Skin epidermis (tissue), 12 donors: ENCODE data around the gene ITPKB.
"Not testable (repeated sequence)": the region's sequence is repeated elsewhere in the genome, so short reads cannot be mapped to it uniquely, and the experiment has no call there.

Source experiments
- H3K27ac ChIP-seq, 21 experiments: fragments of 200-600 bp; sonication (generic) in 11 of 21; one replicate each; pipeline ENCODE4 v1.5.0; 2020; ENCODE audit warnings: mild to moderate bottlenecking in 3 of 21, inconsistent platforms in 2 of 21, moderate library complexity in 2 of 21
- H3K4me3 ChIP-seq, 7 experiments: fragments of 200-600 bp; sonication (generic) in 2 of 7; one replicate each; pipeline ENCODE4 v1.5.0; 2020; ENCODE audit warnings: inconsistent platforms in 2 of 7, mild to moderate bottlenecking in 2 of 7, moderate library complexity in 1 of 7

Gene ITPKB

DNA sequence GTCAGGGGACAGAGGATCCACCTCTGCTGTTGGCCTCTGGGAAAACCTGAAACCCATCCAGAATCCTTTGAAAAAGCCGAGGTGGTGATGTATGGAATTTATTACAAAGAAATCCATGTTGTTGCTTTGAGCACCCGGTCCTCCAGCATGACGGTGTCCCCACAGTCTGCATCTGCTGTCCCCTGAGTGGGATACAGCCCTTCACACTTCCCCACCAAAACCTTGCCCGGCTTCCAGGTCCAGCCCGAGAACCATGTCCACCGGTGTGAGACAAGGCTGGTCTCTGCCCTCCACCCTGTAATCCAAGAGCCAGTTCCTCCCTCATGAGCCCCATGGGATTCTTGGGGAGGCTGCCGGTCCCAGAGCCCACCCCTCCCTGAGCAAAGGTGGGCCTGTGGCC lies 120.1 kb downstream of the ITPKB start:
- Histone ChIP-seq H3K4me3 (no peak overlapping the region), H3K27ac (no peak overlapping the region)

DNA sequence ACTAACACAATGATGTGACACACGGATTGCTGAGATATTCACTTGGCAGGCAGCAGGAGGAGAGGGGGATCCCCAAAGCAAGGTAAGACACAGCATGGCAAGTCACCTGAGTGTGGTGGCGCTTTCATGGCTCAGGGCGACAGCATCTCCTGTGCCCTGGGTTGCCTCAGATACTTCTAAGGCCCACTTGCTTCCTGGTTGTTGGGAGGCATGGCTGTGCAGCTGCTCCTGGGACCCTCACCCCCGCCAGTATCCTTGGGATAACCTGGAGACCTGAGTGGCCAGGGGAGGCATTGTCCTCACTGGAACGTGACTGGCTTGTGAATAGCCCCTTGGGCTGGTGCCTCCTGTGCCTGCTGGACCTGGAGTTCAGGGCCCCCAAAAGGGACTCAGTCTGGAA lies 120.7 kb downstream of the ITPKB start:
- H3K27ac ChIP-seq, result no peak overlapping the region
- no peak overlapping the region for H3K4me3 ChIP-seq

DNA sequence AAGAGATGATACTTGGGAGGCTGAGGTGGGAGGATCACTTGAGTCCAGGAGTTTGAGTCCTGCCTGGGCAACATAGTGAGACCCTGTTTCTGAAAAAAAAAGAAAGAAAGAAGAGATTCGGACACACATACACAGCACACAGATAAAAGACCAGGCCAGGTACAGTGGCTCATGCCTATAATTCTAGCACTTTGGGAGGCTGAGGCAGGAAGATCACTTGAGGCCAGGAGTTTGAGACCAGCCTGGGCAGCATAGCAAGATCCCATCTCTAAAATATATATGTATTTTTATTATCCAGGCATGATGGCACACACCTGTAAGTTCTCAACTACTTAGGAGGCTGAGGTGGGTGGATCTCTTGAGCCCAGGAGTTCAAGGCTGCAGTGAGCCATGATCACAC lies 121.4 kb downstream of the ITPKB start:
- not testable (repeated sequence) for H3K4me3 ChIP-seq, H3K27ac ChIP-seq

DNA sequence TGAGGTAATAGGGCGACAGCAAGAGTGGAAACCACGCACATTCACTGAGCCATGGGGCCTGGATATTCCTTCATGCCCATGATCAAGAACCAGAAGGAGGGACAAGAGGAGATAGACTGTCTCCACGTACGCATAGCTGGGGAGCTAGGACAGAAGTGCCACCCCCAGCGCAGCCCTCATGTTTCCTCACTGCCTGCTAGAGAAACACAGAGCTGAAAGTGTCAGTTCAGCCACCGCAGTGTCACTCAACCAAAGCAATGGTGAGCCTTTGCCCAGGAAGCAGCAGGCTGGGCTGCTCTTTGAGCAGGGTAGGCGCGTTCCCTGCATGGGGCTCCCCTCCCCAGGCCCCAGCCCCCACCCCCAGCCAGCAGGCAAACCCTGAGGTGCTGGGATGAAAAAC lies 122.0 kb downstream of the ITPKB start:
- H3K4me3 ChIP-seq, result no peak overlapping the region
- no peak overlapping the region for H3K27ac ChIP-seq

GRCh38 chr1:226616636-226617035 lies 122.4 kb downstream of the ITPKB start:
- H3K4me3 ChIP-seq, result no peak overlapping the region

DNA sequence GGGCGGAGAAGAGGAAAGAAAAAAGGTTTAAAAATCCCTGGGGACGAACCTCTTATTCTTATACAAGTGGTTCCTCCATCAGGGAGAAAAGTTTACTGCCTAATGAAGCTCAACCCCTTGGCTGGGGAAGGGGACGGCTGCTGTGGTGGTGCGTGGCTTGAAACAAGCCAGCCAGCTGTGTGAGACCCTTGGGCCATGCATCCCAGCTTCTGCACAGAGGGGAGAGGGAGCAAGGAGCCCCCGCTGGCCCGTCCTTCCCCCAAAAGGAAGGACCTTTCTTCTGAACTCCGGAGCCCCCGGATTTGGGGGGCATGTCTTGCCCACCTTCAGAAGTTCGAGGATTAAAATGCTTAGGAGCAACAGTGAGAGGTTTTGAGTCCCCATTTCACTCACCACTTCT lies 123.2 kb downstream of the ITPKB start:
- H3K27ac ChIP-seq, result no peak overlapping the region
- H3K4me3 ChIP-seq, result no peak overlapping the region

More at GRCh38 chr1:226616636-226617035, 122.4 kb downstream of the ITPKB start:
- H3K27ac ChIP-seq, result no peak overlapping the region

GRCh38 chr1:226611980-226612379 lies 127.1 kb downstream of the ITPKB start:
- not testable (repeated sequence) for H3K27ac ChIP-seq, H3K4me3 ChIP-seq

- Histone ChIP-seq H3K27ac (no peak overlapping the region), H3K4me3 (no peak overlapping the region)
Observed at GRCh38 chr1:226611301-226611700, 127.8 kb downstream of the ITPKB start.

GRCh38 chr1:226610671-226611070 lies 128.4 kb downstream of the ITPKB start:
- Histone ChIP-seq H3K4me3 (no peak overlapping the region), H3K27ac (no peak overlapping the region)

DNA sequence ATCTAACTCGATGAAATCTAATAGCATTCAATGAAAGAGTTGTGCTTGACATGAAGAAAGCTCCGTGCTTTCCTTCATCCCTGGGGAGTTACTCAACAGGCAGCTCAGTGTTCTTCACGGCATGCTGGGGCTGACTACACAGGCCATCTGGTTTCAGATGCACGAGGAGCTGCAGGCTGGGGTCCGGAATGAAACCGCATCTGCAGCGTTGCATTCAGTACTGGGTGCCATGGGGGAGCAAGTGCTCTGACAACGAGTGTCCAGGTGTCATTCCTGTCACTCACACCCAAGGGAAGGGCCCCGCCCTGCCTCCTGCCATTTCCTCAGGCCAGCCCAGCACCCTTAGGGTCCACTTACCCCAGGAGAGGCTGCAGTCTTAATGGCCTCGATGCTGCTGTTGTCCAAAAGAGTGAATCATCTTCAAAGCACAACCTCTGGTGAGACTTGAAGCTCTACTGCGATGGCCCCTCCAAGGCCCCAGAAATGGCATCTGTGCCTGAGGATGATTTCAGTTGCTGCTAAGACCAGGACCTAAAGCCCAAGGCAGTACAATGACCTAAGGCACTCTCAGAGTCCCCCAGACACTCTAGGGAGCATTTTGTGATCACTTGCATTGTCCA lies 129.1 kb downstream of the ITPKB start:
- no peak overlapping the region for H3K27ac ChIP-seq

DNA sequence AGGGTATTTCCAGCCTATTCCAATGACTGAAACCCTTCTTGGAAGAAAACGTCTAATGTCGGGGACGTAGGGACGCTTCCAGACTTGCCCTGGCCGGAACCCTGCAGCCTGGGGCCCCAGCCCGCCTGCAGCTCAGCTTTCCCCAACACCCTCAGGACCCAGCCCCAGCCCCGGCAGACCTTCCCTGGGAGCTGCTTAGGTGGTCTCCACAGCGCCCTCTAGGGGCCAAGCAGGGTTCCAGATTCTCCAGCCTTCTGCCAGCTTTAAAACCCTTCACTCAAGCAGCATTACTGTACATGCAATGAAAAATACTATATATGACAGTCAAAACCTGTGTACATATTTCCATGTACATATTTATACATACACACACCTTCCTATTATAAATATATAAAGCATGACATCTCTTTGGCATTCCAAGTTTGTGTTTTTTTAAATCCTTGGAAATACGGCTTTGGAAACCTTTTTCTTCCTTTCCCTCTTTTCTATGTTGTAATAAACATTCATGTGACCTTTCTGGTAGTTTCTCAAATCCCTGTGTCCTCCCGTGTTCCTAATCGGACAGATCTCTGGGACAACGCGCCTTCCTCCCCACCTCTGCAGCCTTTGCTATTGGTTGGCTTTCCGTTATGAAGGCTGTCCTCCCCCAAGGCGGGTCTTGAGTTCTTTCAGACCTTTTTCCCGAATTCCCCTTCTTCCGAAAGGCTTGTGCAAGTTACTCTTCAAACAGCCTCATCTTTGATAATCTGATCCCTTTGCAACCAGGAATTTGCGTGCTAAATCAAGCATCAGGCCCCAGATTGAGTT lies 130.2 kb downstream of the ITPKB start:
- Histone ChIP-seq H3K4me3 (no peak overlapping the region), H3K27ac (no peak overlapping the region)

More for the DNA sequence above, 129.1 kb downstream of the ITPKB start:
- no peak overlapping the region for H3K4me3 ChIP-seq

GRCh38 chr1:226607821-226608220 lies 131.3 kb downstream of the ITPKB start:
- no peak overlapping the region for H3K27ac ChIP-seq
- H3K4me3 ChIP-seq, result no peak overlapping the region

GRCh38 chr1:226607268-226607660 lies 131.8 kb downstream of the ITPKB start:
- Histone ChIP-seq H3K4me3 (no peak overlapping the region), H3K27ac (no peak overlapping the region)

DNA sequence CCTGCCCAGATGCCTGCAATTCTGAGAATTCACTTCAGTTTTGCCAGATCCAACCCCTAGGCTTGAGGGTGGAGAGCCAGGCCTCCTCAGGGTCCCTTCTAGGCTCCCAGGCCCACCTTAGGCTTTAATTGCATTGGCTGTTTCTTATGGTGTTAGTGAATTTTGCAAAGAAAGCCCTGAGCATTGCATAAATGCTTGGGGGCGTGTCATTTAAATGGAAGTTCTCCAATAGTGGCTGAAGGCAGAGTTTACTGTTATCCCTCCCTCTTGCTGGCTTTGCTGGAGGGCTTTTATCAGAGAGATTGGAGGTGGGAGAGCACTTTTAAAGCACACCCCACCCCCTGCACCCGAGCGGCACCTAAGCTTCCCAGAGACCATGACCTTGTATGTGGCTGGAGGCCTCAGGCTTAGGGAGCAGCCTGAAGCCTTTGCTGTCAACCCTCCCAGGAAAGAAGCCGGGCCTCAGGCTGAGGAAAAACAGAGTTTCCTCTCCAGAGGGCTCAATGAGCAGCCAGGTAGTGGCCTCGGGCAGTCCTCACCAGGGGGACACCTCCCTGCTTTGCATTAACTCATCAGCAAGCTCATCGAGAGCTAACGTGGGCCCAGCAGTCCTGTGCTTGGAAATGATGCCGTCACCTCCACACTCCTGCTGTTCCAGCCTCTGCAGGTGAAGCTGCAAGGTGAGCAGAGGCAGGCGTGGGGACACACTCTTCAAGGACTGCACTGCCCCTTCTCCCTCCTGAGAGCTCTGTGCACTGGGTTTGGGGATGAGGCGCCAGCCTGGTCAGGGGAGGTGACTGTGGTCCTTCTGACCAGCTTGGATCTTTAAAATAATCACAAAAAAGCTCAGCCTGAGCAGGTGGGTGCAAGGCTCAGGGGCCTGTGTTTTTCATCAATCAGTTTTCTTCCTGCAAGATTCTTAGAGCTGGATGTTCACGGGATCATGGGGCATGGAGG lies 132.5 kb downstream of the ITPKB start:
- no peak overlapping the region for H3K27ac ChIP-seq
- H3K4me3 ChIP-seq, result no peak overlapping the region

- Histone ChIP-seq H3K27ac (peak overlapping the region in 2 of 21 experiments; percentile 2 to 77), H3K4me3 (no peak overlapping the region)
Observed at GRCh38 chr1:226605318-226605950, 133.6 kb downstream of the ITPKB start.

DNA sequence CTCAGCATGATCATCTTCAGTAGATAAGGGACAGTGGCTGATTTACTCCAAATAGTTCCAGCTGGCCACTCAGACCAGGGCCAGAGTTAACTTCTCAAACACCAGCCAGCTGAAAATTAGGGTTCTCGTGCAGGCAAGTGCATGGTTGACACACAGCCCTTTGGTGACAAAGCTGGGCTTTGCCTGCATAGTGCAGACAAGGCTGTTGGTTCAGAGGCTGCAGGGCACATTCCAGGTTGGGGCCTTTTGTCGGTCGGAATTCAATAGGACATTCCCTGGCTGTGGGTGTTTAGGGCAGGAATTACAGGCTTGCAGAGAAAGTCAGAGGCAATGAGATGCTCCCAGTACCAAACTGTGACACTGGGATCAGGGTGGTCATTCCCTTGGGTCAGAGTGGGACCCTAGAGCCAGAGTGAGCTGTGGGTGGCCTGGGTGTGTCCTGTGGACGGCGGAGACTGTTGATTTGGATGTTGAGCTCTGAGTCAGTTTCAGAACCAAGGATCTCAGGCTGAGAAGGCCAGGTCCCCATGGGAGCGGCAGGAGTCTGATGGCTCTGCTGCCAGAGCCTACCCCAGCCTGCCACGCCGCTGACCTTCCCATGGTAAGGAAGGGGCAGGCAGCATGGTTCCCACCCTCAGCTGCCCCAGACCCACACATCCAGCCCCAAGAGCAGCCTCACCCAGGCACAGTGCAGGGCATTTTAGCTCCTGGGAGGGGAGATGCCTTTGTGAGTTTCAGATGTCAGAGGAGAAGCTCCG lies 134.3 kb downstream of the ITPKB start:
- H3K4me3 ChIP-seq, result no peak overlapping the region
- H3K27ac ChIP-seq, result peak overlapping the region in 6 of 21 experiments; percentile 2 to 87 (median 78)

- Histone ChIP-seq H3K27ac (peak overlapping the region in 15 of 21 experiments; percentile 25 to 88 (median 77)), H3K4me3 (no peak overlapping the region)
Observed at GRCh38 chr1:226603858-226604559, 135.1 kb downstream of the ITPKB start.
